ENCODE results near the gene ADAMTSL1.

ADAMTSL1 gene

GRCh38 chr9:18618862-18619261 is 144.9 kb downstream of the ADAMTSL1 start:
- POLR2A ChIA-PET = no interaction called here
- Histone ChIP-seq H3K4me3 (ENCODE audit: low read depth, low read length) (no peak overlapping the region), H3K36me3 (ENCODE audit: control insufficient read depth in 2 of 2, insufficient read depth in 1 of 2, low read length in 2 of 2) (no peaks in the 10 kb centered on the region), H3K27ac (ENCODE audit: extremely low read depth, low read depth, low read length) (no peak overlapping the region), H3K9me3 (ENCODE audit: control insufficient read depth, insufficient read depth, low read depth, low read length) (no peaks in the 10 kb centered on the region), H3K4me1 (ENCODE audit: control insufficient read depth, insufficient read depth, low read length) (no peaks in the 10 kb centered on the region)
- CTCF ChIA-PET = interaction anchor here (0.6 kb wide), 1 partner anchor 808 kb away, joined by 3 read pairs; no protein-coding TSS in a partner anchor
- no peak for TF ChIP-seq ZNF175 (tag by site-specific recombination; IDR thresholded peaks at IDR 0.05)
- peak; percentile 47; the same call in 1 of the 2 replicates for TF ChIP-seq ZFP3 (tag by site-specific recombination; IDR thresholded peaks at IDR 0.05; ENCODE audit: low read depth)

DNA sequence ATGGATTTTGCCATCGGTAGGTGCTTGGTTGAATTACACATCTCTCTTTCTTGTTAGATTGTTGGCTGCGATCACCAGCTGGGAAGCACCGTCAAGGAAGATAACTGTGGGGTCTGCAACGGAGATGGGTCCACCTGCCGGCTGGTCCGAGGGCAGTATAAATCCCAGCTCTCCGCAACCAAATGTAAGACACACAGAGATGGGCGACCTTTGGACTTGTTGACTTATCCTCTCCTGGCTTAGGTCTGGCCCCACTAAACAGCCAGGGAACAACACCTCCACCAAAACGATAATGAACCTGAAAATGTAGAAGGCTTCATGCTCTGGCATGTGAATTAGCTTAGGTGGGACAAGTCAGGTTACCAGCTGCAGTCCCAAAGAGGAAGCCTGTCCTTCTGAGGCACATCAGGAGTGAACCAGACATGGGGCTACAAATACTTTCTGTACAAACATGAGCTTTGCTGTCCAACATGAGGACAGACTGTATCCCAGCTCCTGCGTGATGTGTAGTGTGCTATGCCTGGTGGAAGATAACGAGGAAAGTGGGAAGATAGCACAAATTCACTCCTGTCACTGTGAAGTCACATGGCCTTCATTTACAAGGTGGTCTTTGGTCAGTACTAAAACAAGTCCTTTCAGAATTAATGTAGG is 148.4 kb downstream of the ADAMTSL1 start:
- POLR2A ChIA-PET = no interaction called here
- Histone ChIP-seq H3K4me1 (ENCODE audit: control insufficient read depth, insufficient read depth, low read length) (no peaks in the 10 kb centered on the region), H3K9me3 (ENCODE audit: control insufficient read depth, insufficient read depth, low read depth, low read length) (no peaks in the 10 kb centered on the region), H3K36me3 (ENCODE audit: control insufficient read depth in 2 of 2, insufficient read depth in 1 of 2, low read length in 2 of 2) (no peaks in the 10 kb centered on the region), H3K27ac (ENCODE audit: extremely low read depth, low read depth, low read length) (no peak overlapping the region), H3K4me3 (ENCODE audit: low read depth, low read length) (no peak overlapping the region)
- TF ChIP-seq ZNF362 (tag by site-specific recombination; IDR thresholded peaks at IDR 0.05) = no peak
- TF ChIP-seq ZNF112 (tag by site-specific recombination; IDR thresholded peaks at IDR 0.05) = no peak
- no peak for TF ChIP-seq ZNF24 (tag by site-specific recombination; IDR thresholded peaks at IDR 0.05)
- TF ChIP-seq ZNF837 (tag by site-specific recombination; IDR thresholded peaks at IDR 0.05) = no peak
- TF ChIP-seq MZF1 (tag by site-specific recombination; IDR thresholded peaks at IDR 0.05; ENCODE audit: borderline replicate concordance) = no peak
- no peak for TF ChIP-seq ZNF19 (tag by site-specific recombination; IDR thresholded peaks at IDR 0.05; ENCODE audit: low read depth)
- no peak for TF ChIP-seq ZNF48 (tag by site-specific recombination; IDR thresholded peaks at IDR 0.05)
- TF ChIP-seq, protein P1, sequence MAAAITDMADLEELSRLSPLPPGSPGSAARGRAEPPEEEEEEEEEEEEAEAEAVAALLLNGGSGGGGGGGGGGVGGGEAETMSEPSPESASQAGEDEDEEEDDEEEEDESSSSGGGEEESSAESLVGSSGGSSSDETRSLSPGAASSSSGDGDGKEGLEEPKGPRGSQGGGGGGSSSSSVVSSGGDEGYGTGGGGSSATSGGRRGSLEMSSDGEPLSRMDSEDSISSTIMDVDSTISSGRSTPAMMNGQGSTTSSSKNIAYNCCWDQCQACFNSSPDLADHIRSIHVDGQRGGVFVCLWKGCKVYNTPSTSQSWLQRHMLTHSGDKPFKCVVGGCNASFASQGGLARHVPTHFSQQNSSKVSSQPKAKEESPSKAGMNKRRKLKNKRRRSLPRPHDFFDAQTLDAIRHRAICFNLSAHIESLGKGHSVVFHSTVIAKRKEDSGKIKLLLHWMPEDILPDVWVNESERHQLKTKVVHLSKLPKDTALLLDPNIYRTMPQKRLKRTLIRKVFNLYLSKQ (tag by site-specific recombination; IDR thresholded peaks at IDR 0.05; ENCODE audit: borderline replicate concordance) = no peak
- no peak for TF ChIP-seq ZNF433 (tag by site-specific recombination; IDR thresholded peaks at IDR 0.05; ENCODE audit: low read depth)
- CTCF ChIA-PET = interaction anchor here (0.5 to 1.0 kb wide), 2 partner anchors 171 to 179 kb away, joined by 3 to 4 read pairs; no protein-coding TSS in a partner anchor

DNA sequence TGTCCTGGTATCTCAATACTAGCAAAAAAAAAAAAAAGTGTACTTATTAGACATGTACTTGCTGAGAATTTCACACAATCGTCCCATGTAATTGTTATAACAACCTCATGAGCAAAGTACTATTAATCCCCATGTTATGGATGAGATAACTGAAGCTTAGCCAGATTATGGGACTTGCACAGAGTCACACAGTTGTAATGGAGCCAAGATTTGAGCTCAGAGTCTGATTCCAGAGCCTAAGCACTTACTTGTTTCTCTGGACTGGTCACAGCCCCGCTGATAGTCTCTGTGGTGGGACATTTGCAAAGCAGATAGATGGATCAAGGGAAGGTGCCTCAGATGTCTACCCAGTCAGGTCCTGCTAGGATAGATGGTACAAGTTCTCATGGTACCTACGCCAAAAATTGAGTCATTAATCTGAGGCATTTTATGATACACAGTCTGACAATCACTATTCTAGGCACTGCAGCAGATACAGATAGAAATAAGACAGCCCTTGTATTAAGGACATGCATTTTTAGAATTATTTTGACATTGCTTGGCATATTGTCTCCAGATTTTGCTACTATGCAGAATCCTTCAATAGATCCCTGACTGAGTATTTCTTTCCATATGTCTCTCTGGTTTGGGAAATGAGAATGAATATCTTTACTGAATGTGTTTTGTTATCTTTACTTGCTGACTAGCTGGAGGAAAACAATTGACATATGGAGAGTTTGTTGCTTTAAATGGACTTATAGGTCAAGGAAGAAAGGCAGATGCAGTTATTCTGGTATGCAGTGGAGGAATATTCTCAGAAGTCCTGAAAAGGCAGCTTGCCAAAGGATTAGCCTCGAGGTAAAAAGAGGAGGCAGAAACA is 149.5 kb downstream of the ADAMTSL1 start:
- no peaks in the 10 kb centered on the region for H3K9me3 ChIP-seq (ENCODE audit: control insufficient read depth, insufficient read depth, low read depth, low read length)
- no peak overlapping the region for H3K4me3 ChIP-seq (ENCODE audit: low read depth, low read length)
- POLR2A ChIA-PET = no interaction called here
- CTCF ChIA-PET = interaction anchor here (1.1 kb wide), 1 partner anchor 10 kb away, joined by 3 read pairs; no protein-coding TSS in a partner anchor
- no peaks in the 10 kb centered on the region for H3K36me3 ChIP-seq (ENCODE audit: control insufficient read depth in 2 of 2, insufficient read depth in 1 of 2, low read length in 2 of 2)
- H3K27ac ChIP-seq (ENCODE audit: extremely low read depth, low read depth, low read length) = no peak overlapping the region
- TF ChIP-seq ZNF248 (tag by site-specific recombination; IDR thresholded peaks at IDR 0.05) (no peak), RBAK (tag by site-specific recombination; IDR thresholded peaks at IDR 0.05) (no peak), ZBTB1 (tag by site-specific recombination; IDR thresholded peaks at IDR 0.05) (no peak), ZBTB21 (tag by site-specific recombination; IDR thresholded peaks at IDR 0.05) (no peak), TSHZ1 (tag by site-specific recombination; IDR thresholded peaks at IDR 0.05; ENCODE audit: borderline replicate concordance) (no peak), ZNF311 (tag by site-specific recombination; IDR thresholded peaks at IDR 0.05; ENCODE audit: borderline replicate concordance) (no peak)
- TF ChIP-seq, protein P2, sequence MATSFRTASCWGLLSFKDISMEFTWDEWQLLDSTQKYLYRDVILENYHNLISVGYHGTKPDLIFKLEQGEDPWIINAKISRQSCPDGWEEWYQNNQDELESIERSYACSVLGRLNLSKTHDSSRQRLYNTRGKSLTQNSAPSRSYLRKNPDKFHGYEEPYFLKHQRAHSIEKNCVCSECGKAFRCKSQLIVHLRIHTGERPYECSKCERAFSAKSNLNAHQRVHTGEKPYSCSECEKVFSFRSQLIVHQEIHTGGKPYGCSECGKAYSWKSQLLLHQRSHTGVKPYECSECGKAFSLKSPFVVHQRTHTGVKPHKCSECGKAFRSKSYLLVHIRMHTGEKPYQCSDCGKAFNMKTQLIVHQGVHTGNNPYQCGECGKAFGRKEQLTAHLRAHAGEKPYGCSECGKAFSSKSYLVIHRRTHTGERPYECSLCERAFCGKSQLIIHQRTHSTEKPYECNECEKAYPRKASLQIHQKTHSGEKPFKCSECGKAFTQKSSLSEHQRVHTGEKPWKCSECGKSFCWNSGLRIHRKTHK (tag by site-specific recombination; IDR thresholded peaks at IDR 0.05) = no peak
- no peaks in the 10 kb centered on the region for H3K4me1 ChIP-seq (ENCODE audit: control insufficient read depth, insufficient read depth, low read length)
